ENCODE measurements around the gene APBB1. TPM values are rescaled to one million over a fixed set of nuclear protein-coding genes. Genes with fewer than 3 reads are reported as not detected.
A peak's percentile ranks its signal among the peaks of the same experiment; 100 is the strongest.

The APBB1 gene
- total RNA-seq, 1 experiment from 2014 or later = 34.8 TPM

GRCh38 chr11:6417907-6418556, 862 bp downstream of the APBB1 start:
- peaks cover 5% of the 10 kb centered on the region; the same call in 1 of the 2 replicates for H3K27me3 ChIP-seq (ENCODE audit: insufficient read depth, low read length)
- no peak overlapping the region for H4K8ac ChIP-seq (replicated peaks; ENCODE audit: insufficient read length, low read depth, low read length)
- no peak overlapping the region for H2BK12ac ChIP-seq (ENCODE audit: insufficient read length, low read depth, low read length)
- H3K9me3 ChIP-seq (ENCODE audit: control insufficient read depth, low read depth, low read length) = no peaks in the 10 kb centered on the region
- no peaks in the 10 kb centered on the region for H4K20me1 ChIP-seq (ENCODE audit: control insufficient read depth, insufficient read depth, insufficient read length)
- H3K79me2 ChIP-seq (ENCODE audit: insufficient read depth, low read length) = no peaks in the 10 kb centered on the region
- Mint-ChIP-seq H3K27ac (no peak overlapping the region), H3K36me3 (ENCODE audit: insufficient read depth in 1 of 3, low read depth in 3 of 3) (no peaks in the 10 kb centered on the region), H3K9me3 (no peaks in the 10 kb centered on the region), H3K27me3 (ENCODE audit: low read depth) (peaks cover 30% of the 10 kb centered on the region), H3K4me3 (no peak overlapping the region), H3K4me1 (peaks cover 6% of the 10 kb centered on the region in 2 experiments)
- H3K23ac ChIP-seq (ENCODE audit: insufficient read length, low read depth, low read length) = no peak overlapping the region
- TF ChIP-seq, protein P1, sequence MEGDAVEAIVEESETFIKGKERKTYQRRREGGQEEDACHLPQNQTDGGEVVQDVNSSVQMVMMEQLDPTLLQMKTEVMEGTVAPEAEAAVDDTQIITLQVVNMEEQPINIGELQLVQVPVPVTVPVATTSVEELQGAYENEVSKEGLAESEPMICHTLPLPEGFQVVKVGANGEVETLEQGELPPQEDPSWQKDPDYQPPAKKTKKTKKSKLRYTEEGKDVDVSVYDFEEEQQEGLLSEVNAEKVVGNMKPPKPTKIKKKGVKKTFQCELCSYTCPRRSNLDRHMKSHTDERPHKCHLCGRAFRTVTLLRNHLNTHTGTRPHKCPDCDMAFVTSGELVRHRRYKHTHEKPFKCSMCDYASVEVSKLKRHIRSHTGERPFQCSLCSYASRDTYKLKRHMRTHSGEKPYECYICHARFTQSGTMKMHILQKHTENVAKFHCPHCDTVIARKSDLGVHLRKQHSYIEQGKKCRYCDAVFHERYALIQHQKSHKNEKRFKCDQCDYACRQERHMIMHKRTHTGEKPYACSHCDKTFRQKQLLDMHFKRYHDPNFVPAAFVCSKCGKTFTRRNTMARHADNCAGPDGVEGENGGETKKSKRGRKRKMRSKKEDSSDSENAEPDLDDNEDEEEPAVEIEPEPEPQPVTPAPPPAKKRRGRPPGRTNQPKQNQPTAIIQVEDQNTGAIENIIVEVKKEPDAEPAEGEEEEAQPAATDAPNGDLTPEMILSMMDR (conservative IDR thresholded peaks at IDR 0.05) = no peak
- 0 out of 2 replicates have a peak, but pooled peaks cover 3% of the 10 kb centered on the region for H3K4me1 ChIP-seq (ENCODE audit: insufficient read depth, low read length)
- no peak overlapping the region for H2BK15ac ChIP-seq (ENCODE audit: low read depth, low read length)
- no peak overlapping the region for H3K27ac ChIP-seq (ENCODE audit: insufficient read length, low read depth, low read length)
- no peak for DNase-seq
- H3K4ac ChIP-seq (ENCODE audit: low read depth, low read length) = no peak overlapping the region
- no peak overlapping the region for H2AK5ac ChIP-seq (ENCODE audit: insufficient read length, low read length)
- no peaks in the 10 kb centered on the region for H3K79me1 ChIP-seq (ENCODE audit: insufficient read depth, low read depth, low read length, poor library complexity, severe bottlenecking)
- no peak overlapping the region for H3K18ac ChIP-seq (ENCODE audit: insufficient read length, low read depth, low read length)
- H3K56ac ChIP-seq (ENCODE audit: insufficient read length, low read depth, low read length) = no peak overlapping the region
- H2BK5ac ChIP-seq (ENCODE audit: insufficient read length, low read length) = no peak overlapping the region
- no peak overlapping the region for H3K9ac ChIP-seq (ENCODE audit: extremely low read depth, insufficient read length, low read length)
- H3K14ac ChIP-seq (ENCODE audit: insufficient read depth, low read length) = no peak overlapping the region
- peaks cover 6% of the 10 kb centered on the region for H3K23me2 ChIP-seq (ENCODE audit: insufficient read length, low read depth, low read length, poor library complexity, severe bottlenecking)
- no peak overlapping the region for H4K5ac ChIP-seq (ENCODE audit: insufficient read length, low read depth, low read length)
- no peak overlapping the region for H4K91ac ChIP-seq (ENCODE audit: insufficient read length, low read depth, low read length)
- no peak overlapping the region for H2BK20ac ChIP-seq (ENCODE audit: low read depth, low read length, poor library complexity, severe bottlenecking)
- H3K4me2 ChIP-seq (ENCODE audit: insufficient read depth, insufficient read length, low read length) = peak overlapping the region; percentile 47
- WGBS (ENCODE audit: extremely low coverage, insufficient read length, low lambda C conversion rate) = no CpG with 5 or more reads among the region's 7 CpGs
- no peak overlapping the region for H2AFZ ChIP-seq (ENCODE audit: low read length)
- no peak overlapping the region for H2BK120ac ChIP-seq (ENCODE audit: low read depth, low read length, poor library complexity, severe bottlenecking)
- H3T11ph ChIP-seq (ENCODE audit: low read length) = no peak overlapping the region

Measured in H9 (cell line).